HepG2 (cell line): ENCODE data around the gene ZC3H8. TPM values are rescaled to one million over a fixed set of nuclear protein-coding genes. Genes with fewer than 3 reads are reported as not detected.

Experiments
- BHLHE40 ChIP-seq: IDR thresholded peaks from 2 replicates; pipeline ENCODE4 v1.6.1; 2011; ENCODE audit warnings: low read length, improper control_type of control experiment
- CBX5 ChIP-seq: sonication (generic); formaldehyde crosslinking; IDR thresholded peaks from 2 replicates; pipeline ENCODE4 v1.4.0; 2020; ENCODE audit warnings: missing genetic modification reagents, borderline replicate concordance
- CENPT ChIP-seq: sonication (generic); formaldehyde crosslinking; IDR thresholded peaks from 2 replicates; pipeline ENCODE4 v1.8.0; 2022; ENCODE audit warnings: low read depth, mild to moderate bottlenecking, moderate library complexity, missing genetic modification reagents
- FOSL1 ChIP-seq: sonication (generic); formaldehyde crosslinking; IDR thresholded peaks from 2 replicates; pipeline ENCODE4 v1.9.0; 2021; ENCODE audit warnings: missing genetic modification reagents, borderline replicate concordance
- FOXM1 ChIP-seq: sonication (generic); formaldehyde crosslinking; IDR thresholded peaks from 2 replicates; pipeline ENCODE4 v1.5.0; 2020; ENCODE audit warnings: missing genetic modification reagents
- HNRNPLL ChIP-seq: fragments of 200-400 bp; formaldehyde crosslinking; IDR thresholded peaks from 2 replicates; pipeline ENCODE4 v1.6.1; 2017; ENCODE audit warnings: mild to moderate bottlenecking, low read depth, low read length; ENCODE audit not compliant: poor library complexity, severe bottlenecking
- KLF6 ChIP-seq: IDR thresholded peaks from 2 replicates; pipeline ENCODE4 v1.8.0; 2016; ENCODE audit warnings: missing biosample characterization, missing genetic modification reagents
- MED8 ChIP-seq: sonication (generic); formaldehyde crosslinking; IDR thresholded peaks from 2 replicates; pipeline ENCODE4 v1.8.1; 2023; ENCODE audit warnings: mild to moderate bottlenecking, missing genetic modification reagents; ENCODE audit not compliant: insufficient replicate concordance
- PHB2 ChIP-seq: fragments of 450-650 bp; IDR thresholded peaks from 2 replicates; pipeline ENCODE4 v1.6.1; 2018; ENCODE audit not compliant: partially characterized antibody
- RNF2 ChIP-seq: fragments of 450-650 bp; conservative IDR thresholded peaks from 2 replicates; pipeline ENCODE4 v1.6.1; 2016; ENCODE audit warnings: low read depth
- SRSF4 ChIP-seq: fragments of 200-400 bp; formaldehyde crosslinking; IDR thresholded peaks from one replicate; pipeline ENCODE4 v1.6.1; 2018; ENCODE audit warnings: mild to moderate bottlenecking, low read depth, low read length, moderate library complexity; ENCODE audit not compliant: poor library complexity, severe bottlenecking
- XBP1 ChIP-seq: sonication (generic); formaldehyde crosslinking; IDR thresholded peaks from 2 replicates; pipeline ENCODE4 v1.5.0; 2020; ENCODE audit warnings: missing genetic modification reagents
- ZBTB1 ChIP-seq: sonication (generic); formaldehyde crosslinking; IDR thresholded peaks from 2 replicates; pipeline ENCODE4 v1.4.0; 2020; ENCODE audit warnings: missing genetic modification reagents, borderline replicate concordance
- ZBTB3 ChIP-seq: sonication (generic); formaldehyde crosslinking; IDR thresholded peaks from 2 replicates; pipeline ENCODE4 v1.4.0; 2020; ENCODE audit warnings: low read depth, mild to moderate bottlenecking, moderate library complexity, missing genetic modification reagents, borderline replicate concordance
- ZKSCAN8 ChIP-seq: IDR thresholded peaks from 2 replicates; pipeline ENCODE4 v1.6.1; 2016; ENCODE audit warnings: borderline replicate concordance, missing genetic modification reagents, missing compliant biosample characterization
- ZNF205 ChIP-seq: IDR thresholded peaks from 2 replicates; pipeline ENCODE4 v1.6.1; 2018; ENCODE audit warnings: missing biosample characterization, missing genetic modification reagents
- ZNF549 ChIP-seq: sonication (generic); formaldehyde crosslinking; IDR thresholded peaks from 2 replicates; pipeline ENCODE4 v1.5.0; 2020; ENCODE audit warnings: missing genetic modification reagents
- ZNF644 ChIP-seq: IDR thresholded peaks from 2 replicates; pipeline ENCODE4 v1.6.1; 2016; ENCODE audit warnings: low read depth
- polyA plus RNA-seq, 8 experiments: library from polyadenylated mRNA; depleted of rRNA in 3 of 8; stranded (reverse) in 7 of 8; unstranded in 1 of 8; fragments of >200 nt; fragmentation: Illumina TruSeq in 4 of 8; extraction: Trizol in 4 of 8; gene quantifications; 2 replicates each; pipeline versions ENCODE4 v1.2.1 to v1.2.3, GENCODE V29; 2011 to 2016; ENCODE audit warnings: low read depth in 4 of 8, missing spikeins in 1 of 8, mixed read lengths in 1 of 8; ENCODE audit not compliant: insufficient read depth in 1 of 8
- total RNA-seq, 5 experiments: library from RNA; depleted of rRNA; stranded (reverse); fragments of >200 nt; fragmentation: Illumina TruSeq; extraction: Trizol; gene quantifications; 2 replicates each; pipeline ENCODE4 v1.2.3, GENCODE V29; 2016; ENCODE audit warnings: low read depth in 1 of 5
- TF ChIP-seq, protein P1 (sequence below): sonication (generic); formaldehyde crosslinking; IDR thresholded peaks from 2 replicates; pipeline ENCODE4 v1.4.0; 2020; ENCODE audit warnings: missing genetic modification reagents
- TF ChIP-seq, protein P2 (sequence below): sonication (generic); formaldehyde crosslinking; IDR thresholded peaks from 2 replicates; pipeline ENCODE4 v1.4.0; 2020; ENCODE audit warnings: missing genetic modification reagents
- TF ChIP-seq, protein P3 (sequence below): IDR thresholded peaks from 2 replicates; pipeline ENCODE4 v1.6.1; 2016; ENCODE audit warnings: mild to moderate bottlenecking
- TF ChIP-seq, protein P4 (sequence below): sonication (generic); formaldehyde crosslinking; IDR thresholded peaks from 2 replicates; pipeline ENCODE4 v1.9.0; 2022; ENCODE audit warnings: low read depth, missing genetic modification reagents
- TF ChIP-seq, protein P5 (sequence below): sonication (generic); formaldehyde crosslinking; IDR thresholded peaks from 2 replicates; pipeline ENCODE4 v1.4.0; 2020; ENCODE audit warnings: missing genetic modification reagents

ZC3H8 gene
- total and polyA plus RNA-seq, 2 of the 13 experiments (the other 11 are each of a cell fraction or from before 2014, with no cell fraction given), result 4.5 to 17.0 TPM

DNA sequence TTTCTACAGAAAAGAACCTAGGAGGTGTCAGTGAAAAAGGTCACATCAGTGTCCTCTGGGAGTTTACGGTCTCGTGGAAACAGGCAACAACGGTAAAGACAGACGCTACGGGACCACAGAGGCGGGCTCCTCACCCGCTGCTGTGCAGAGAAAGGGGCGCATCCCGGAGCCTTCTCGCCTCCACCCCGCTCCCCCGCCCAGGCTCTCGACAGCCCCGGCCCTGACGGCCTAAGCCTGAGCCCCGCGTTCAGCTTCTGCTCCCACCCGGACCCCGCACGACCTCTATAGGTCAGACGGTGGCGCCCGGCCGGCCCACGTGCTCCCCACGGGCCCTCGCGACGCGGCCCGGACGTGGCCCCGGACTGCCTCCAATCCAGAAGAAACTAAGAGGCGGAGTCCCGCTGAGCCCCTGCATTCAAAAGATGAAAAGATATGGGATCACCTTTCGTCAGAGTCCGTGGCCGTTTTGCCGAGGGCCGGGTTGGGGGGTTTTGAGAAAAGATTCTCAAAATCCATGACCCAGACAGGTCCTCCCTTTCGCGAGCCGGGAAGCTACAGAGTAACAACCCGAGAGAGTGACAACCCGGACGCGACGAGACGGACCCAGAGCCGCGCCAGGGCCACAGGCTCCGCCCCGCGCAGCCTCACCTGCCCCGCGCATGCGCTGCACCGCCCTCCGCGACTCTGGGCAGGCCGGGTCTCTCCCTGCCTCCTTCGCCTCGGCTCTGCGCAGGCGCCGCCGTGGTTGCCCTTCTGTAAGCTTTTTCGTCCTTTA, at the start of gene ZC3H8 (continued):
- TF ChIP-seq PHB2 (no peak), ZNF205 (CRISPR knock-in tag) (no peak), SRSF4 (no peak), ZKSCAN8 (CRISPR knock-in tag) (no peak; the same call in 1 of the 2 replicates), ZNF549 (CRISPR knock-in tag) (0 out of 2 replicates have a peak, but pooled peaks have one; percentile 43), FOXM1 (CRISPR knock-in tag) (peak; percentile 85; the same call in 1 of the 2 replicates), ZBTB3 (peak; percentile 82), CENPT (CRISPR knock-in tag) (peak; percentile 68; the same call in 1 of the 2 replicates), KLF6 (CRISPR knock-in tag) (peak; percentile 92), RNF2 (peak; percentile 76; the same call in 1 of the 2 replicates), BHLHE40 (no peak), CBX5 (CRISPR knock-in tag) (peak; percentile 90), HNRNPLL (peak; percentile 60), ZBTB1 (CRISPR knock-in tag) (no peak), ZNF644 (CRISPR knock-in tag) (peak; percentile 12; the same call in 1 of the 2 replicates), MED8 (CRISPR knock-in tag) (no peak), FOSL1 (no peak), XBP1 (CRISPR knock-in tag) (peak; percentile 70; the same call in 1 of the 2 replicates)
- TF ChIP-seq, protein P1, sequence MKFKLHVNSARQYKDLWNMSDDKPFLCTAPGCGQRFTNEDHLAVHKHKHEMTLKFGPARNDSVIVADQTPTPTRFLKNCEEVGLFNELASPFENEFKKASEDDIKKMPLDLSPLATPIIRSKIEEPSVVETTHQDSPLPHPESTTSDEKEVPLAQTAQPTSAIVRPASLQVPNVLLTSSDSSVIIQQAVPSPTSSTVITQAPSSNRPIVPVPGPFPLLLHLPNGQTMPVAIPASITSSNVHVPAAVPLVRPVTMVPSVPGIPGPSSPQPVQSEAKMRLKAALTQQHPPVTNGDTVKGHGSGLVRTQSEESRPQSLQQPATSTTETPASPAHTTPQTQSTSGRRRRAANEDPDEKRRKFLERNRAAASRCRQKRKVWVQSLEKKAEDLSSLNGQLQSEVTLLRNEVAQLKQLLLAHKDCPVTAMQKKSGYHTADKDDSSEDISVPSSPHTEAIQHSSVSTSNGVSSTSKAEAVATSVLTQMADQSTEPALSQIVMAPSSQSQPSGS (CRISPR knock-in tag), result peak; percentile 69; the same call in 1 of the 2 replicates
- TF ChIP-seq, protein P2, sequence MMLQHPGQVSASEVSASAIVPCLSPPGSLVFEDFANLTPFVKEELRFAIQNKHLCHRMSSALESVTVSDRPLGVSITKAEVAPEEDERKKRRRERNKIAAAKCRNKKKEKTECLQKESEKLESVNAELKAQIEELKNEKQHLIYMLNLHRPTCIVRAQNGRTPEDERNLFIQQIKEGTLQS (CRISPR knock-in tag), result peak; percentile 72; the same call in 1 of the 2 replicates
- TF ChIP-seq, protein P3, sequence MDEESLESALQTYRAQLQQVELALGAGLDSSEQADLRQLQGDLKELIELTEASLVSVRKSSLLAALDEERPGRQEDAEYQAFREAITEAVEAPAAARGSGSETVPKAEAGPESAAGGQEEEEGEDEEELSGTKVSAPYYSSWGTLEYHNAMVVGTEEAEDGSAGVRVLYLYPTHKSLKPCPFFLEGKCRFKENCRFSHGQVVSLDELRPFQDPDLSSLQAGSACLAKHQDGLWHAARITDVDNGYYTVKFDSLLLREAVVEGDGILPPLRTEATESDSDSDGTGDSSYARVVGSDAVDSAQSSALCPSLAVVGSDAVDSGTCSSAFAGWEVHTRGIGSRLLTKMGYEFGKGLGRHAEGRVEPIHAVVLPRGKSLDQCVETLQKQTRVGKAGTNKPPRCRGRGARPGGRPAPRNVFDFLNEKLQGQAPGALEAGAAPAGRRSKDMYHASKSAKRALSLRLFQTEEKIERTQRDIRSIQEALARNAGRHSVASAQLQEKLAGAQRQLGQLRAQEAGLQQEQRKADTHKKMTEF (CRISPR knock-in tag), result peak; percentile 96
- TF ChIP-seq, protein P4, sequence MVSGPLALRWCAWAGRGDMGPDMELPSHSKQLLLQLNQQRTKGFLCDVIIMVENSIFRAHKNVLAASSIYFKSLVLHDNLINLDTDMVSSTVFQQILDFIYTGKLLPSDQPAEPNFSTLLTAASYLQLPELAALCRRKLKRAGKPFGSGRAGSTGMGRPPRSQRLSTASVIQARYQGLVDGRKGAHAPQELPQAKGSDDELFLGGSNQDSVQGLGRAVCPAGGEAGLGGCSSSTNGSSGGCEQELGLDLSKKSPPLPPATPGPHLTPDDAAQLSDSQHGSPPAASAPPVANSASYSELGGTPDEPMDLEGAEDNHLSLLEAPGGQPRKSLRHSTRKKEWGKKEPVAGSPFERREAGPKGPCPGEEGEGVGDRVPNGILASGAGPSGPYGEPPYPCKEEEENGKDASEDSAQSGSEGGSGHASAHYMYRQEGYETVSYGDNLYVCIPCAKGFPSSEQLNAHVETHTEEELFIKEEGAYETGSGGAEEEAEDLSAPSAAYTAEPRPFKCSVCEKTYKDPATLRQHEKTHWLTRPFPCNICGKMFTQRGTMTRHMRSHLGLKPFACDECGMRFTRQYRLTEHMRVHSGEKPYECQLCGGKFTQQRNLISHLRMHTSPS (CRISPR knock-in tag), result no peak
- TF ChIP-seq, protein P5, sequence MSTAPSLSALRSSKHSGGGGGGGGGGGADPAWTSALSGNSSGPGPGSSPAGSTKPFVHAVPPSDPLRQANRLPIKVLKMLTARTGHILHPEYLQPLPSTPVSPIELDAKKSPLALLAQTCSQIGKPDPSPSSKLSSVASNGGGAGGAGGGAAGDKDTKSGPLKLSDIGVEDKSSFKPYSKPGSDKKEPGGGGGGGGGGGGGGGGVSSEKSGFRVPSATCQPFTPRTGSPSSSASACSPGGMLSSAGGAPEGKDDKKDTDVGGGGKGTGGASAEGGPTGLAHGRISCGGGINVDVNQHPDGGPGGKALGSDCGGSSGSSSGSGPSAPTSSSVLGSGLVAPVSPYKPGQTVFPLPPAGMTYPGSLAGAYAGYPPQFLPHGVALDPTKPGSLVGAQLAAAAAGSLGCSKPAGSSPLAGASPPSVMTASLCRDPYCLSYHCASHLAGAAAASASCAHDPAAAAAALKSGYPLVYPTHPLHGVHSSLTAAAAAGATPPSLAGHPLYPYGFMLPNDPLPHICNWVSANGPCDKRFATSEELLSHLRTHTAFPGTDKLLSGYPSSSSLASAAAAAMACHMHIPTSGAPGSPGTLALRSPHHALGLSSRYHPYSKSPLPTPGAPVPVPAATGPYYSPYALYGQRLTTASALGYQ, result no peak
